HG03469 (cell line): ENCODE measurements around the gene CTTN.
"Not testable (repeated sequence)": the region's sequence is repeated elsewhere in the genome, so short reads cannot be mapped to it uniquely, and the experiment has no call there.

Experiments used
- ATAC-seq: cut with Tn5 transposase; IDR thresholded peaks from one replicate; pipeline ENCODE4 v1.9.1; 2021; ENCODE audit warnings: mild to moderate bottlenecking, moderate library complexity, moderate number of reproducible peaks; ENCODE audit not compliant: unreplicated experiment

CTTN gene

DNA sequence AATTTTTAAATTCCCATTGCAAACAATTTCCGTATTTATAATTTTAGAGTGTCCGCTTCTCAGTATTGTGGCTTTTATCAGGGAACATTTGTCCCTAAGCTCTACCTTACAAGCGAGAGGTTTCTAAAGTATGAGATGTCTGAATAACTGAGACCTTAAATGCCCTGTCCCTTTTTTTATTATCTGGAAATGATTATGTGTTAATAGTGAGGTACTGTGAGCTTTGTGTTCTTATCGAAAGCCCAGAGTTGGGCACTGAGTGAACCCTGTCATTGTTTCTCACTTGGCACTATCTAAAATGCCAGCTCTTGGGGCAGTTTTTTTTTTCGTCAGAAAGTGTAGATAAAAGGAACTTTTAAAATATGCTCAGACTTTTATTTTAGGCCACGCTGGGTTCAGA lies 9.5 kb downstream of the CTTN start:
- ATAC-seq, result no peak

DNA sequence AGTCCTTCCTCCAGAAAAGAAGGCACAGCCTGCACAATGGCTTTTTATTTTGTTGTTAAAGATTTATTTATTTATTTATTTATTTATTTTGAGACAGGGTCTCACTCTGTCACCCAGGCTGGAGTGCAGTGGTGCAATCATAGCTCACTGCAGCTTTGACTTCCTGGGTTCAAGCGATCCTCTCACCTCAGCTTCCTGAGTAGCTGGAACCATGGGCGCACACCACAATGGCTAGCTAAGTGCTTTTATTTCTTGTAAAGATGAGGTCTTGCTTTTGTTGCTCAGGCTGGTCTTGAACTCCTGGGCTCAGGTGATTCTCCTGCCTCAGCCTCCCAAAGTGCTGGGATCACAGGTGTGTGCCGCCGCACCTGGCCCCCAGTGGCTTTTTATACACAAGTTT lies 10.0 kb downstream of the CTTN start:
- ATAC-seq, result not testable (repeated sequence)

GRCh38 chr11:70409437-70409836 lies 11.1 kb downstream of the CTTN start:
- no peak for ATAC-seq

GRCh38 chr11:70409871-70410270 lies 11.5 kb downstream of the CTTN start:
- no peak for ATAC-seq

GRCh38 chr11:70410276-70411205 lies 12.2 kb downstream of the CTTN start:
- ATAC-seq, result no peak

DNA sequence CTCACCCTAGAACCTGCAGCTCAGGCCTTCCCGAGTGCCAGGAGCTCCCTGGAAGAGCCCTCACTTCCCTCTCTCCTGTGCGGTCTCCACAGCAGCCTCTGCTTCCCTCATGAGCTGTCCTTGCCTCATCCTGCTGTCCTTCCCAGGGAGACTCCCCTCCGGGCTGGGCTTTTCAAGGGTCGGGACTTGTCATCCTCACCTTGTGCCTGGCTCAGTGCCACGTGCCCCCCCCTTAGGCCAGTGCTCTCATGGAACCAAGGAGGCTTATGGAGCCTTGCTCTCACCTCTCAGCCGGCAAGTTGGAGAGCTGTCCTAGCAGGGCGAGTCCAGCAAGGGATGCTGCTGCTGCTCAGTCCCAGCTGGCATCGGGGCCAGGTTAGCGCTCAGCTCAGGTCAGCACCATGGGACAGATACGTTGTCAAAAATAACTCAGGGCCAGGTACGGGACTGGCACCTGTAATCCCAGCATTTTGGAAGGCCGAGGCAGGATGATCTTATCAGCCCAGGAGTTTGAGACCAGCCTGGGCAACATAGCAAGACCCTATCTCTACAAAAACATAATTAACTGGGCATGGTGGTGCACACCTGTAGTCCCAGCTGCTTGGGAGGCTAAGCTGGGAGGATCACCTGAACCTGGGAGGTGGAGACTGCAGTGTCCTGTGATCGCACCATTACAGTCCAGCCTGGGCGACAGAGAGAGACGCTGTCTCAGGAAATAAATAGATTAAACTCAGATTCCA lies 13.6 kb downstream of the CTTN start:
- ATAC-seq, result no peak

DNA sequence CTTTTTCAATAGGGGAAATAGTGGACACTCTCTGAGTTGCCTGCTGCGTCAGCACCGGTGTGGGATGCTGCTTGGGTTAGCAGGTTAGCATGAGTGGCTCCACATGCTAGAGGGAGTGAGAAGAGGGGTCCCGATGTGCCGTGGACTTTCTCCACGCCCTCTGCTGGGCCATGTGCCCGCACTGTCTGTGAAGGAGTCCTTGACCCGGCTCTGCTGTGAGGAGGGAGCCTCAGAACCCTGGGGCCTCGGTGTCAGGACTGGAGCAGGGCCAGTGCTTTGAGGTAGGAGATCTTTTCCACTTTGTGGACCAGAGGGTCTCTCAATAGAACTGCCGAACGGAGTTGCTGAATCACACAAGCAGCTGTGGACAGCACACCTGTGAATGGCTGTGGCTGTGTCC lies 14.8 kb downstream of the CTTN start:
- no peak for ATAC-seq

- no peak for ATAC-seq
Measured at GRCh38 chr11:70414341-70415100, 16.2 kb downstream of the CTTN start.

DNA sequence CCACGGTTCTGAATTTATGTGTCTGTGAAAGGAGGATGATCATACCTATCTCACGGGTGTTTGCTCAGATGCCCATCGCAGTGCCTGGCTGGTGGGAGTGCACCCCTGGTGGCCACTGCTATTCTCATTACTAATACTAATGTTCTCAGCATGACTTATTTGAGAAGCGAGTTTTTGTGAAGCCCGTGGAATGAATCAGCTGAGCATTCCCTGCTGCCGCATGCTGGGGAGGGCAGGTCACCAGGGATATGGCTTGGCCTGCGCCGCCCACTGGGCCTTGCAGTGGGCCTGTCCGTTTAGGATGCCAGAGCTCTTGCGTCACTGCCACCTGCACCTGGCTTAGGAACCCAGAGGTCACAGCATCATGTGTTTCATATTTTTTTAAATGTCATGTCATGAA lies 16.9 kb downstream of the CTTN start:
- no peak for ATAC-seq

GRCh38 chr11:70415642-70416395 lies 17.5 kb downstream of the CTTN start:
- no peak for ATAC-seq

- ATAC-seq, result no peak
Measured at GRCh38 chr11:70416881-70417280, 18.6 kb downstream of the CTTN start.

DNA sequence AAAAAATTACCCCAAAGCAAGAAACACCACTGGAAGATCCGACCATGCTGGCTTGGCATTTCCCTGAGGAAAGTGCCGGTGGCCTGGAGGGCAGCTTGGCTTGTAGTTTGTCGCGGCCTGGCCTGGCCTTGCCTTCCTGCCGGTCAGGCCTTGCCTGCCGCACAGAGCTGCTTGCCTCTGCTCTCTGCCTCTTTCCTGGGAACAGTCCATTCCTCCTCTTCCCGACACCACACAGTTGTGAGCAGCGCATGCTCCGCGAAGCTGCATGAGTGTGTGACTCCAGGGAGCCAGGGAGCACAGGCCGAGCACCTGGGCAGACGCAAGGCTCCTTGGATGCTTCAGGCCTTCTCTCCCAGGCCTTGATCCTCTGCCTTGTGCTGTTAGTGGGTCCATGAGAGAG lies 19.8 kb downstream of the CTTN start:
- no peak for ATAC-seq

GRCh38 chr11:70419307-70420007 lies 21.1 kb downstream of the CTTN start:
- ATAC-seq, result no peak

- ATAC-seq, result no peak
Measured at GRCh38 chr11:70420008-70420464, 21.7 kb downstream of the CTTN start.

- no peak for ATAC-seq
Measured at GRCh38 chr11:70420496-70420895, 22.2 kb downstream of the CTTN start.

- ATAC-seq, result no peak
Measured at GRCh38 chr11:70421123-70421522, 22.8 kb downstream of the CTTN start.

DNA sequence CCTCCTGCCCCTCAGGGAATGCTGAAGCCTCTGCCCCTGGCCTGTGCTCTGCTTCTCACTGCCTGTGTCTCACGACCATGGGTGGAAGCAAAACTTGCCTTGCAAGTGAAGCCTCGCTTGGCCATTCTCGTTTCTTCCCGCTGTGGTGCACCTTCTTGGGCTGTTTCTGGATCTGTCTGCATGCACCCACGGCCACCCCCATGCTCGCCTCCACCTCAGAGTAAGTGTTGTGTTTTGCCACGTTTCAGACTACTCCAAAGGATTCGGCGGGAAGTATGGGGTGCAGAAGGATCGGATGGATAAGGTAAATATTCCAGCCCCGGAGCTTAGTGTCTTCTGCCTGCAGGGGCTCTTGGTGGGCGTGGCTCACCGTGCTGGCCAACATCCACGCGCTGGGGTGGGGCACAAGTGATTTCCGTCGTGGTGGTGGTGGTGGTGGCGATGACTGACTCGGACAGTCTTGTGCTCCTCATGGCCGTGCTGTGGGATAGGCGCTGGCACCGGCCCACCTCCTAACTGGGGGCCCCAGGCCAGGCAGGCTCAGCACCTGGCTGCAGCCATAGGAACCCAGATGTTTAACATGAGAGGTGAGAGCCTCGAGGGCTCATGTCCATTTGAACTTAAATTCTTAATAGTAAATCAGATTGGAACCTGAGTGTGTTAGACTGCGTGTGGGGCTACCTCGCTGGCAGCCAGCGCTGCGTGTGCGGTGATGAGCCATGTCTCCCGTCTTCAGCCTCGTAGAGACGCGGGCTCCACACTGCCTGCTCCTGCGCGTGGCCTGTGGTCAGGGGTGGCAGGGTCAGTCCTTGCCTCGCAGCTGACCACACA lies 24.6 kb downstream of the CTTN start:
- no peak for ATAC-seq

DNA sequence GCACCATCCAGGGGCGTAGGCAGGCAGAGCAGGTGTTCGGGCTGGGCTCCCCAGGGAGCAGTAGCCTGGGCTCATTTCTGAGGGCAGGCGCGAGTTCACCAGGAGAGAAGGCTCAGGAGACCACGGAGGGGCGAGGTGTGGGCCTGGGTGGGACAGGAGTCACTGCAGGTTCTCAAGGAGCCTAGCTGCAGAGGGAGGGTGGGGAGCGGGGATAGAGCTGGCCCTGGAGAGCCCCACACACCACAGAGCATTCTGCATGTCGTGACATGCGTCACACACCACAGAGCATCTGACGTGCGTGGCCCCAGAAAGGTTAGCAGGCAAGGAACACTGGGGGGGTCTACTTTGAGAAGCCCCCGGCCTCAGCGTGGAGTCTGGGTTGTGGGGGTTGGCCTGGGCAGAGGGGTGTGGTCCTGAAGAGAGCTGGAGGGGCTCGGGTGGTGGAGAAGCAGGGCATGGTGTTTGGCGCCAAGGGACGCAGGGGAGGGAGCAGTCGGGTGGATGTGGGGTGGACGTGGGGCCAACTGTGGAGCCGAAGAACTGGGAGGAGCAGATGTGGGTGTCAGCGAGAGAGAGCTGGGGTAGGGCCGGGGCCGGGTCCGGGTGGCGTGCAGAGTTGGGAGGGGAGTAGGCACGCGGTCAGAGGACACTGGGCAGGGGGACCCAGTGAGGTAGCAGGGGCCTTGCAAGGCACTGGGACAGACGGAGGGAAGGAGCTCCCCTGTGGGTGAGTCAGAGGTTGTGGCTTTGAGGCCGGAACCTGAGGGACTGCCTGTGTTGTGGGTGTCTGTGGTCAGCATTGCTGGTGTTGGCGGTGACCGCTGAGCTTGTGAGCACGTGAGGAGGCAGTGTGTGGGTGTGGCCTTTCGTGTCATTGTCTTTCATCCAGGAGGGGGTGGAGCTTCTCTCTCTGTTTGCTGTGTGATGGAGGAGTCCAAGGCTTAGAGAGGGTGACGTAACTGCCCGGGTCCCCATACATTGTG lies 25.5 kb downstream of the CTTN start:
- ATAC-seq, result no peak
